SJCRH30 (cell line): ENCODE results near the gene S100A4. TPM values are rescaled to one million over a fixed set of nuclear protein-coding genes. Genes with fewer than 3 reads are reported as not detected.

Source experiments
- DNase-seq, 2 experiments: peaks; one replicate each; pipeline ENCODE4 v3.0.0-alpha.2; 2015 to 2020
- H3K27ac ChIP-seq: fragments of 250-450 bp; sonication (Bioruptor Pico); 2 replicates; pipeline ENCODE4 v1.5.1; 2020; ENCODE audit warnings: mild to moderate bottlenecking, moderate library complexity
- H3K27me3 ChIP-seq: fragments of 250-450 bp; sonication (Bioruptor Pico); 2 replicates; pipeline ENCODE4 v1.5.1; 2020; ENCODE audit warnings: mild to moderate bottlenecking, moderate library complexity
- H3K36me3 ChIP-seq: fragments of 250-450 bp; sonication (Bioruptor Pico); 2 replicates; pipeline ENCODE4 v1.5.1; 2020; ENCODE audit warnings: mild to moderate bottlenecking, moderate library complexity
- H3K4me1 ChIP-seq: fragments of 250-450 bp; sonication (Bioruptor Pico); 2 replicates; pipeline ENCODE4 v1.5.1; 2020; ENCODE audit warnings: mild to moderate bottlenecking, moderate library complexity
- H3K4me3 ChIP-seq: fragments of 250-450 bp; sonication (Bioruptor Pico); 2 replicates; pipeline ENCODE4 v1.5.1; 2020; ENCODE audit warnings: mild to moderate bottlenecking, moderate library complexity
- H3K9me3 ChIP-seq: fragments of 250-450 bp; sonication (Bioruptor Pico); replicated peaks from 2 replicates; pipeline ENCODE4 v1.5.1; 2020; ENCODE audit warnings: mild to moderate bottlenecking, moderate library complexity
- total RNA-seq: library from RNA; depleted of rRNA; stranded (reverse); fragments of >200 nt; shearing (Covaris generic); gene quantifications from 2 replicates; pipeline ENCODE4 v1.2.3, GENCODE V29; 2014; rRNA removed

S100A4 gene
- total RNA-seq, 1 experiment from 2014 or later, result 2.1 TPM

GRCh38 chr1:153495536-153495935 lies 50.1 kb downstream of the S100A4 start:
- Histone ChIP-seq H3K4me1 (peaks cover 9% of the 10 kb centered on the region; the same call in 1 of the 2 replicates), H3K9me3 (no peaks in the 10 kb centered on the region), H3K36me3 (no peaks in the 10 kb centered on the region), H3K4me3 (no peak overlapping the region), H3K27ac (no peak overlapping the region), H3K27me3 (no peaks in the 10 kb centered on the region; the same call in 1 of the 2 replicates)
- no peak for DNase-seq

- Histone ChIP-seq H3K27ac (no peak overlapping the region), H3K4me3 (no peak overlapping the region), H3K36me3 (no peaks in the 10 kb centered on the region), H3K4me1 (peaks cover 11% of the 10 kb centered on the region; the same call in 1 of the 2 replicates), H3K27me3 (no peaks in the 10 kb centered on the region; the same call in 1 of the 2 replicates), H3K9me3 (no peaks in the 10 kb centered on the region)
- DNase-seq, result peak; percentile 79 to 84
Measured at GRCh38 chr1:153494976-153495535, 50.5 kb downstream of the S100A4 start.

Other genes with a start within 250 kb of the S100A4 start
- not detected in 2 replicates for gene PGLYRP3, start 232.9 kb downstream of the S100A4 start, total RNA-seq
- gene PGLYRP4, start 197.0 kb downstream of the S100A4 start, total RNA-seq, result not detected in 2 replicates
- gene S100A9, start 188.0 kb downstream of the S100A4 start, total RNA-seq, result not detected in 2 replicates
- not detected in 2 replicates for gene S100A12, start 170.2 kb downstream of the S100A4 start, total RNA-seq
- not detected in 2 replicates for gene S100A8, start 154.7 kb downstream of the S100A4 start, total RNA-seq
- gene S100A7A, start 129.3 kb downstream of the S100A4 start, total RNA-seq, result not detected in 2 replicates
- gene S100A7, start 85.2 kb downstream of the S100A4 start, total RNA-seq, result not detected in 2 replicates
- 38.8 and 48.3 TPM in 2 replicates for gene S100A6, start 9.8 kb downstream of the S100A4 start, total RNA-seq
- not detected in 2 replicates for gene S100A5, start 4.9 kb downstream of the S100A4 start, total RNA-seq
- 0.38 and 1.0 TPM in 2 replicates for gene S100A3, start 3.5 kb upstream of the S100A4 start, total RNA-seq
- gene S100A2, start 20.0 kb upstream of the S100A4 start, total RNA-seq, result 3.2 and 5.5 TPM in 2 replicates
- gene S100A16, start 67.3 kb upstream of the S100A4 start, total RNA-seq, result 46.6 and 50.7 TPM in 2 replicates
- not detected in 2 replicates for gene S100A14, start 70.5 kb upstream of the S100A4 start, total RNA-seq
- 100 and 113 TPM in 2 replicates for gene S100A13, start 81.7 kb upstream of the S100A4 start, total RNA-seq
- 3.6 and 4.4 TPM in 2 replicates for gene S100A1, start 82.6 kb upstream of the S100A4 start, total RNA-seq
- gene CHTOP, start 88.3 kb upstream of the S100A4 start, total RNA-seq, result 60.2 and 68.2 TPM in 2 replicates
- gene SNAPIN, start 112.9 kb upstream of the S100A4 start, total RNA-seq, result 29.0 and 31.9 TPM in 2 replicates
- 366 and 380 TPM in 2 replicates for gene ILF2, start 125.2 kb upstream of the S100A4 start, total RNA-seq
- 0.06 TPM in 1 of 2 replicates, not detected in the other for gene NPR1, start 132.9 kb upstream of the S100A4 start, total RNA-seq
- gene INTS3, start 182.2 kb upstream of the S100A4 start, total RNA-seq, result 25.9 and 28.5 TPM in 2 replicates
- gene SLC27A3, start 229.6 kb upstream of the S100A4 start, total RNA-seq, result 1.6 and 2.1 TPM in 2 replicates